HepG2 (cell line): ENCODE results near the gene SNRNP25. TPM values are rescaled to one million over a fixed set of nuclear protein-coding genes. Genes with fewer than 3 reads are reported as not detected.

Experiments
- ARID3A ChIP-seq: IDR thresholded peaks from 2 replicates; pipeline ENCODE4 v1.6.1; 2012; ENCODE audit warnings: low read depth, low read length, improper control_type of control experiment
- ATF6 ChIP-seq: sonication (generic); formaldehyde crosslinking; conservative IDR thresholded peaks from 2 replicates; pipeline ENCODE4 v1.4.0; 2020; ENCODE audit warnings: missing genetic modification reagents
- HOXD1 ChIP-seq: sonication (generic); formaldehyde crosslinking; IDR thresholded peaks from 2 replicates; pipeline ENCODE4 v1.5.0; 2020; ENCODE audit warnings: missing genetic modification reagents
- IRF1 ChIP-seq: sonication (generic); formaldehyde crosslinking; IDR thresholded peaks from 2 replicates; pipeline ENCODE4 v1.4.0; 2020; ENCODE audit warnings: low read depth, mild to moderate bottlenecking, missing genetic modification reagents
- KDM6A ChIP-seq: IDR thresholded peaks from 2 replicates; pipeline ENCODE4 v1.6.1; 2016; ENCODE audit warnings: low read depth
- MIXL1 ChIP-seq: IDR thresholded peaks from 2 replicates; pipeline ENCODE4 v1.6.1; 2016
- MLXIP ChIP-seq: sonication (generic); formaldehyde crosslinking; IDR thresholded peaks from 2 replicates; pipeline ENCODE4 v1.9.0; 2021; ENCODE audit warnings: missing genetic modification reagents, borderline replicate concordance
- PHB2 ChIP-seq: fragments of 450-650 bp; IDR thresholded peaks from 2 replicates; pipeline ENCODE4 v1.6.1; 2018; ENCODE audit not compliant: partially characterized antibody
- SAP130 ChIP-seq: IDR thresholded peaks from 2 replicates; pipeline ENCODE4 v1.6.1; 2016; ENCODE audit warnings: low read depth
- ZBTB26 ChIP-seq: IDR thresholded peaks from 2 replicates; pipeline ENCODE4 v1.6.1; 2016; ENCODE audit warnings: missing compliant biosample characterization, missing genetic modification reagents, borderline replicate concordance
- ZNF260 ChIP-seq: sonication (generic); formaldehyde crosslinking; IDR thresholded peaks from 2 replicates; pipeline ENCODE4 v1.4.0; 2020; ENCODE audit warnings: missing genetic modification reagents, low read depth, mild to moderate bottlenecking, borderline replicate concordance
- ZNF281 ChIP-seq: sonication (generic); formaldehyde crosslinking; IDR thresholded peaks from 2 replicates; pipeline ENCODE4 v1.4.0; 2020; ENCODE audit warnings: missing genetic modification reagents, borderline replicate concordance
- ZNF44 ChIP-seq: sonication (generic); formaldehyde crosslinking; IDR thresholded peaks from 2 replicates; pipeline ENCODE4 v1.5.1; 2020; ENCODE audit warnings: mild to moderate bottlenecking, missing genetic modification reagents
- ZNF652 ChIP-seq: IDR thresholded peaks from 2 replicates; pipeline ENCODE4 v1.6.1; 2016; ENCODE audit warnings: low read depth, borderline replicate concordance
- ZNF792 ChIP-seq: IDR thresholded peaks from 2 replicates; pipeline ENCODE4 v1.6.1; 2016
- ZNF800 ChIP-seq: sonication (generic); formaldehyde crosslinking; IDR thresholded peaks from 2 replicates; pipeline ENCODE4 v1.4.0; 2020; ENCODE audit warnings: missing genetic modification reagents
- ZSCAN9 ChIP-seq: IDR thresholded peaks from 2 replicates; pipeline ENCODE4 v1.6.1; 2016; ENCODE audit warnings: borderline replicate concordance
- polyA plus RNA-seq, 8 experiments: library from polyadenylated mRNA; depleted of rRNA in 3 of 8; stranded (reverse) in 7 of 8; unstranded in 1 of 8; fragments of >200 nt; fragmentation: Illumina TruSeq in 4 of 8; extraction: Trizol in 4 of 8; gene quantifications; 2 replicates each; pipeline versions ENCODE4 v1.2.1 to v1.2.3, GENCODE V29; 2011 to 2016; ENCODE audit warnings: low read depth in 4 of 8, missing spikeins in 1 of 8, mixed read lengths in 1 of 8; ENCODE audit not compliant: insufficient read depth in 1 of 8
- total RNA-seq, 5 experiments: library from RNA; depleted of rRNA; stranded (reverse); fragments of >200 nt; fragmentation: Illumina TruSeq; extraction: Trizol; gene quantifications; 2 replicates each; pipeline ENCODE4 v1.2.3, GENCODE V29; 2016; ENCODE audit warnings: low read depth in 1 of 5

The SNRNP25 gene
- total and polyA plus RNA-seq, 2 of the 13 experiments (the other 11 are each of a cell fraction or from before 2014, with no cell fraction given): 34.1 to 97.4 TPM

GRCh38 chr16:96935-97381 lies 43.3 kb downstream of the SNRNP25 start (continued):
- TF ChIP-seq ARID3A: no peak
- TF ChIP-seq ZNF44 (CRISPR knock-in tag): no peak
- TF ChIP-seq ZNF281 (CRISPR knock-in tag): no peak
- no peak for TF ChIP-seq IRF1 (CRISPR knock-in tag)
- no peak for TF ChIP-seq ZSCAN9
- no peak for TF ChIP-seq MIXL1
- TF ChIP-seq SAP130: peak; percentile 81
- 0 out of 2 replicates have a peak, but pooled peaks have one; percentile 47 for TF ChIP-seq ZBTB26
- no peak for TF ChIP-seq KDM6A (CRISPR knock-in tag)
- no peak for TF ChIP-seq ZNF260
- 0 out of 2 replicates have a peak, but pooled peaks have one; percentile 62 for TF ChIP-seq ZNF792 (CRISPR knock-in tag)
- no peak for TF ChIP-seq HOXD1 (CRISPR knock-in tag)
- no peak for TF ChIP-seq PHB2
- no peak for TF ChIP-seq MLXIP
- no peak for TF ChIP-seq ATF6 (CRISPR knock-in tag)
- TF ChIP-seq ZNF800 (CRISPR knock-in tag): no peak
- TF ChIP-seq ZNF652 (CRISPR knock-in tag): no peak
